ENCODE results near the gene MOB3B.

Gene MOB3B

DNA sequence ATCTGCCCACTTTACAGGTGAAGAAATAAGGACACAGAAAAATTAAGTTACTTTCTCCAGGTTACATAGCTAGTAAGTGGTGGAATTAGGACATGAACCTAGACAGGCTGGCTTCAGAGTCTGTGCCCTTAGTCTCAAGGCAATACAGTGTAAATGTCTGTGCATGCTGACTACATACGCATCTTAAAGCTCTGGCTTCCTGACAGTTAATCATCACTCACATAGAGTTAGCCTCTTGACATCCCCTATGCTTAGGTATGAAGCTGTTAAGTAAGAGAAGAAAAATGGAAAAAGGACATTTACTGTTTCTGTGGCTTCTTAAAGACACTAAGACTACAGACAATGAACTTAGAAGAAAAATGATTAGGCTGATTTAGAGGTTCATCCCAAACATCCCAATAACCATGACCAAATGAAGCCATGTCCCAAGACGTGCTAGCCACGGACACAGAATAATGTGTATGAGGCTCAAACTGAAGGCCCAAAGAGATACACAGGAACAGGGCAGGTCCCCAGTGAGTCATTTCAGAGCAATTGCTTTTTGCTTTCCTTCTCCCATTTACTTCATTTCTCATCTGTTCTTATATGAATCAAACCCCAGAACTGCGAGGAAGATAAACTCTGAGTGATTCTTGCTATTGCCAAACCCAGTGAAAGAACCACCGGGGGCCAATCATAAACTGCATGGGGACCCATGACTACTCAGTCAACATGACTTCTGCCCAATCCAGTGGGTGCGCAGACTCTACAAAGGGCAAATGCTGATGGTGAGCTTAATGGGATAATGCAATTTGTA, 105.5 kb downstream of the MOB3B start:
- TF ChIP-seq FOXP2 (optimal IDR thresholded peaks at IDR 0.05; ENCODE audit: borderline replicate concordance, extremely low read depth, extremely low read length, insufficient read depth) (no peak), SIN3A (IDR thresholded peaks at IDR 0.05; ENCODE audit: borderline replicate concordance, insufficient read depth, low read length) (no peak), POLR2AphosphoS5 (IDR thresholded peaks at IDR 0.05; ENCODE audit: low read depth, low read length) (no peak), TAF1 (IDR thresholded peaks at IDR 0.05; ENCODE audit: borderline replicate concordance, insufficient read depth, low read length) (no peak)
- TF ChIP-seq, protein P1, sequence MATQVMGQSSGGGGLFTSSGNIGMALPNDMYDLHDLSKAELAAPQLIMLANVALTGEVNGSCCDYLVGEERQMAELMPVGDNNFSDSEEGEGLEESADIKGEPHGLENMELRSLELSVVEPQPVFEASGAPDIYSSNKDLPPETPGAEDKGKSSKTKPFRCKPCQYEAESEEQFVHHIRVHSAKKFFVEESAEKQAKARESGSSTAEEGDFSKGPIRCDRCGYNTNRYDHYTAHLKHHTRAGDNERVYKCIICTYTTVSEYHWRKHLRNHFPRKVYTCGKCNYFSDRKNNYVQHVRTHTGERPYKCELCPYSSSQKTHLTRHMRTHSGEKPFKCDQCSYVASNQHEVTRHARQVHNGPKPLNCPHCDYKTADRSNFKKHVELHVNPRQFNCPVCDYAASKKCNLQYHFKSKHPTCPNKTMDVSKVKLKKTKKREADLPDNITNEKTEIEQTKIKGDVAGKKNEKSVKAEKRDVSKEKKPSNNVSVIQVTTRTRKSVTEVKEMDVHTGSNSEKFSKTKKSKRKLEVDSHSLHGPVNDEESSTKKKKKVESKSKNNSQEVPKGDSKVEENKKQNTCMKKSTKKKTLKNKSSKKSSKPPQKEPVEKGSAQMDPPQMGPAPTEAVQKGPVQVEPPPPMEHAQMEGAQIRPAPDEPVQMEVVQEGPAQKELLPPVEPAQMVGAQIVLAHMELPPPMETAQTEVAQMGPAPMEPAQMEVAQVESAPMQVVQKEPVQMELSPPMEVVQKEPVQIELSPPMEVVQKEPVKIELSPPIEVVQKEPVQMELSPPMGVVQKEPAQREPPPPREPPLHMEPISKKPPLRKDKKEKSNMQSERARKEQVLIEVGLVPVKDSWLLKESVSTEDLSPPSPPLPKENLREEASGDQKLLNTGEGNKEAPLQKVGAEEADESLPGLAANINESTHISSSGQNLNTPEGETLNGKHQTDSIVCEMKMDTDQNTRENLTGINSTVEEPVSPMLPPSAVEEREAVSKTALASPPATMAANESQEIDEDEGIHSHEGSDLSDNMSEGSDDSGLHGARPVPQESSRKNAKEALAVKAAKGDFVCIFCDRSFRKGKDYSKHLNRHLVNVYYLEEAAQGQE (IDR thresholded peaks at IDR 0.05; ENCODE audit: insufficient read depth in 1 of 2, low read depth in 2 of 2, low read length in 2 of 2) = no peak

DNA sequence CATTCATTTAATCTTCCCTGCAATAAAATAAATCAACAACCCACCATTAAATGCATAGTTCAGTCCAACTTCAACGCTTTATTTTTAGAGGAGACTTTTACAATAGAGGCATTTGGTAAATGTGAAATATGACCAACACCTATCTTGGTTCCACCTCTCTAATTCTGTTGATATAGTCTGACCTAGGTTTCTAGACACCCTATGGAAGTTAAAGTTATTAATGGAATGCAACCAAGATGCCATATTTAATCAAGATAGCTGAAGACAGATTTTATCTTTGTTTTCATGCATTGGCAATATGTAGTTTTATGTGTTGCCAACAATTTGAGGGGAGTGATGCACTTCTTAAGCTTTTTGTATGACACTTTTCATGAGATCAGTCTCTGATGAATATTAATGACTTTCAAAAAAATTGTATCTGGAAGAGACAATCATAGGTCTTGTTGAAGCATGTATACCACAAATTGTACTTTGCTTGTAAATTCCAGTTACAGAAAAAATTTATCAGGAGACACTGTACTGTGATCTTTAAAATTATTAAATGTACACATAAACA, 107.3 kb downstream of the MOB3B start:
- TF ChIP-seq FOXP2 (optimal IDR thresholded peaks at IDR 0.05; ENCODE audit: borderline replicate concordance, extremely low read depth, extremely low read length, insufficient read depth) (no peak), SIN3A (IDR thresholded peaks at IDR 0.05; ENCODE audit: borderline replicate concordance, insufficient read depth, low read length) (no peak), TAF1 (IDR thresholded peaks at IDR 0.05; ENCODE audit: borderline replicate concordance, insufficient read depth, low read length) (no peak), POLR2AphosphoS5 (IDR thresholded peaks at IDR 0.05; ENCODE audit: low read depth, low read length) (no peak)
- TF ChIP-seq, protein P1 (IDR thresholded peaks at IDR 0.05; ENCODE audit: insufficient read depth in 1 of 2, low read depth in 2 of 2, low read length in 2 of 2) = no peak

DNA sequence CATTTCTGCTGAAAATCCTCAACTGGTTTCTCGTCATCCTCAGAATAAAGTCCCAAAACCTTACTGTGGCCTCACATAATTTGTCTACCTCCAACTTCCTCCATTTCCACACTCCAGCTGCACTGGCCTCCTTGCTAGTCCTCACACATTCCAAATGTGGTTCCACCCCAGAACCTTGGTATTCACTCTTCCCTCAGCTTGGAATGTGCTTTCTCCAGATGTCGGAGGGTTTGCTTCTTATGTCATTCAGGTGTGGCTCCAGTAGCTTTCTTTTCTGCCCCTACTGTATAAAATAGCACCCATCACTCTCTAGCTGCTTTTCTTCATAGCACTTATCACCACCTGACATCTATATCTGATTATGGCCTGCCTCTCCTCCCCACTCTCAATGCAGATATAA, 108.0 kb downstream of the MOB3B start:
- TF ChIP-seq POLR2AphosphoS5 (IDR thresholded peaks at IDR 0.05; ENCODE audit: low read depth, low read length) (no peak), FOXP2 (optimal IDR thresholded peaks at IDR 0.05; ENCODE audit: borderline replicate concordance, extremely low read depth, extremely low read length, insufficient read depth) (no peak), TAF1 (IDR thresholded peaks at IDR 0.05; ENCODE audit: borderline replicate concordance, insufficient read depth, low read length) (no peak), SIN3A (IDR thresholded peaks at IDR 0.05; ENCODE audit: borderline replicate concordance, insufficient read depth, low read length) (no peak)
- TF ChIP-seq, protein P1 (IDR thresholded peaks at IDR 0.05; ENCODE audit: insufficient read depth in 1 of 2, low read depth in 2 of 2, low read length in 2 of 2) = no peak

DNA sequence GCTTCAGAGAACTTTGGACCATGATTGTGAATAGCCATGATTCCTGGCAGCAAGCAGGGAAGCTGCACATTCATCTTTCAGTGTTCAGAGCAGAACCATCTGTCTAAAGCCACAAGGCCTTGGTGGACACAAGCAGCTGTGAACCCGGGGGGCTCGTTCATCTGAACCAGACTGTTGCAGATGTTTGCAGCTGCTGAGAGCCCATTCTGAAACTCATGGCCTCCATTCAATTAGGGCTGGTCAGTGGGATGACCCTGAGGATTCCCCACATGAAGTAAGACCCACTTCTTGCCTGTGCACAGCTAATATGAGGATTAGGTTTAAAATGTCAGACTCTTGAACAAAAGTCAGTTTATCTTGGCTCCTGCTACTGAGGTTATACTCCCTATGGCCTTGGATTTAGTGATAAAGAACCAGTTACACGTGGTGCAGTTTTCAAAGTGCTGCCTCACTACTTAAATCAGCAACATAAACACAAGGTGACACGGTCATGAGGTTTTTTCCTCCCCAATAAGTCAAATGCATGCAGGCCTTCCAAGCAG, 115.3 kb downstream of the MOB3B start:
- TF ChIP-seq TAF1 (IDR thresholded peaks at IDR 0.05; ENCODE audit: borderline replicate concordance, insufficient read depth, low read length) = no peak
- TF ChIP-seq POLR2AphosphoS5 (IDR thresholded peaks at IDR 0.05; ENCODE audit: low read depth, low read length) = no peak
- no peak for TF ChIP-seq FOXP2 (optimal IDR thresholded peaks at IDR 0.05; ENCODE audit: borderline replicate concordance, extremely low read depth, extremely low read length, insufficient read depth)
- TF ChIP-seq, protein P1 (IDR thresholded peaks at IDR 0.05; ENCODE audit: insufficient read depth in 1 of 2, low read depth in 2 of 2, low read length in 2 of 2) = no peak
- TF ChIP-seq SIN3A (IDR thresholded peaks at IDR 0.05; ENCODE audit: borderline replicate concordance, insufficient read depth, low read length) = no peak

All from PFSK-1 (cell line).